Measurements from ENCODE around the gene PIGW.
A peak's percentile ranks its signal among the peaks of the same experiment; 100 is the strongest.

PIGW gene

GRCh38 chr17:36532435-36532975, 2.3 kb upstream of the PIGW start:
- Histone ChIP-seq H3K9ac (ENCODE audit: low read length) (no peak overlapping the region), H3K4me1 (ENCODE audit: insufficient read depth, low read length) (peaks cover 14% of the 10 kb centered on the region), H3K36me3 (ENCODE audit: insufficient read depth, low read length) (peaks cover 15% of the 10 kb centered on the region), H3K27ac (ENCODE audit: low read depth, low read length) (no peak overlapping the region), H3K27me3 (ENCODE audit: control insufficient read depth in 1 of 2, insufficient read depth in 2 of 2, low read length in 2 of 2) (no peaks in the 10 kb centered on the region), H3K9me3 (ENCODE audit: low read length) (no peaks in the 10 kb centered on the region), H3K4me3 (ENCODE audit: low read depth in 1 of 2, low read length in 2 of 2) (no peak overlapping the region)

- no peaks in the 10 kb centered on the region for H3K27me3 ChIP-seq (ENCODE audit: control insufficient read depth in 1 of 2, insufficient read depth in 2 of 2, low read length in 2 of 2)
These were observed 600 bp upstream of the PIGW start for GRCh38 chr17:36533935-36534839.

GRCh38 chr17:36535669-36536081, 888 bp downstream of the PIGW start:
- no peaks in the 10 kb centered on the region for H3K27me3 ChIP-seq (ENCODE audit: control insufficient read depth in 1 of 2, insufficient read depth in 2 of 2, low read length in 2 of 2)
- no peak overlapping the region for H3K9ac ChIP-seq (ENCODE audit: low read length)
- no peaks in the 10 kb centered on the region for H3K9me3 ChIP-seq (ENCODE audit: low read length)
- H3K4me1 ChIP-seq (ENCODE audit: insufficient read depth, low read length), result peaks cover 14% of the 10 kb centered on the region
- peak overlapping the region; percentile 99 for H3K27ac ChIP-seq (ENCODE audit: low read depth, low read length)
- H3K4me3 ChIP-seq (ENCODE audit: low read depth in 1 of 2, low read length in 2 of 2), result peak overlapping the region; percentile 88
- H3K36me3 ChIP-seq (ENCODE audit: insufficient read depth, low read length), result peaks cover 12% of the 10 kb centered on the region

More at GRCh38 chr17:36533935-36534839, 600 bp upstream of the PIGW start:
- Histone ChIP-seq H3K4me3 (ENCODE audit: low read depth in 1 of 2, low read length in 2 of 2) (peak overlapping the region; percentile 88), H3K36me3 (ENCODE audit: insufficient read depth, low read length) (peaks cover 12% of the 10 kb centered on the region), H3K9me3 (ENCODE audit: low read length) (no peaks in the 10 kb centered on the region), H3K9ac (ENCODE audit: low read length) (peak overlapping the region; percentile 87), H3K4me1 (ENCODE audit: insufficient read depth, low read length) (peaks cover 14% of the 10 kb centered on the region), H3K27ac (ENCODE audit: low read depth, low read length) (peak overlapping the region; percentile 99)

GRCh38 chr17:36540696-36541095, 5.9 kb downstream of the PIGW start:
- Histone ChIP-seq H3K9ac (ENCODE audit: low read length) (no peak overlapping the region), H3K27ac (ENCODE audit: low read depth, low read length) (no peak overlapping the region), H3K4me3 (ENCODE audit: low read depth in 1 of 2, low read length in 2 of 2) (no peak overlapping the region), H3K4me1 (ENCODE audit: insufficient read depth, low read length) (peaks cover 14% of the 10 kb centered on the region), H3K27me3 (ENCODE audit: control insufficient read depth in 1 of 2, insufficient read depth in 2 of 2, low read length in 2 of 2) (no peaks in the 10 kb centered on the region), H3K36me3 (ENCODE audit: insufficient read depth, low read length) (peaks cover 4% of the 10 kb centered on the region), H3K9me3 (ENCODE audit: low read length) (no peaks in the 10 kb centered on the region)

GRCh38 chr17:36542755-36543154, 8.0 kb downstream of the PIGW start:
- no peaks in the 10 kb centered on the region for H3K27me3 ChIP-seq (ENCODE audit: control insufficient read depth in 1 of 2, insufficient read depth in 2 of 2, low read length in 2 of 2)
- H3K4me1 ChIP-seq (ENCODE audit: insufficient read depth, low read length), result peaks cover 27% of the 10 kb centered on the region
- no peak overlapping the region for H3K27ac ChIP-seq (ENCODE audit: low read depth, low read length)
- H3K9me3 ChIP-seq (ENCODE audit: low read length), result no peaks in the 10 kb centered on the region
- no peak overlapping the region for H3K9ac ChIP-seq (ENCODE audit: low read length)
- peaks cover 2% of the 10 kb centered on the region for H3K36me3 ChIP-seq (ENCODE audit: insufficient read depth, low read length)
- H3K4me3 ChIP-seq (ENCODE audit: low read depth in 1 of 2, low read length in 2 of 2), result no peak overlapping the region

- Histone ChIP-seq H3K27me3 (ENCODE audit: control insufficient read depth in 1 of 2, insufficient read depth in 2 of 2, low read length in 2 of 2) (no peaks in the 10 kb centered on the region), H3K27ac (ENCODE audit: low read depth, low read length) (peak overlapping the region; percentile 99), H3K4me1 (ENCODE audit: insufficient read depth, low read length) (peaks cover 36% of the 10 kb centered on the region), H3K9ac (ENCODE audit: low read length) (peak overlapping the region; percentile 97), H3K36me3 (ENCODE audit: insufficient read depth, low read length) (no peaks in the 10 kb centered on the region), H3K4me3 (ENCODE audit: low read depth in 1 of 2, low read length in 2 of 2) (peak overlapping the region; percentile 88 to 95), H3K9me3 (ENCODE audit: low read length) (no peaks in the 10 kb centered on the region)
These were observed 9.2 kb downstream of the PIGW start for GRCh38 chr17:36544044-36544306.

GRCh38 chr17:36544307-36545076, 9.7 kb downstream of the PIGW start, which contains the start of gene GGNBP2:
TSS of gene GGNBP2 (plus strand) at chr17:36544919. CDS start at chr17:36545725, 806 bp downstream.
- Histone ChIP-seq H3K9ac (ENCODE audit: low read length) (peak within 1 kb of the TSS; percentile 98), H3K4me1 (ENCODE audit: insufficient read depth, low read length) (peaks cover 37% of the 10 kb centered on the region), H3K27ac (ENCODE audit: low read depth, low read length) (peak within 1 kb of the TSS; percentile 99)

GRCh38 chr17:36545077-36545464, 10.3 kb downstream of the PIGW start:
- Histone ChIP-seq H3K36me3 (ENCODE audit: insufficient read depth, low read length) (no peaks in the 10 kb centered on the region), H3K4me1 (ENCODE audit: insufficient read depth, low read length) (peaks cover 37% of the 10 kb centered on the region), H3K4me3 (ENCODE audit: low read depth in 1 of 2, low read length in 2 of 2) (peak overlapping the region; percentile 88 to 95), H3K27ac (ENCODE audit: low read depth, low read length) (peak overlapping the region; percentile 99), H3K9ac (ENCODE audit: low read length) (peak overlapping the region; percentile 97), H3K9me3 (ENCODE audit: low read length) (no peaks in the 10 kb centered on the region), H3K27me3 (ENCODE audit: control insufficient read depth in 1 of 2, insufficient read depth in 2 of 2, low read length in 2 of 2) (no peaks in the 10 kb centered on the region)

More at GRCh38 chr17:36544307-36545076, 9.7 kb downstream of the PIGW start, which contains the start of gene GGNBP2:
- H3K36me3 ChIP-seq (ENCODE audit: insufficient read depth, low read length), result no peaks in the 10 kb centered on the region
- no peaks in the 10 kb centered on the region for H3K9me3 ChIP-seq (ENCODE audit: low read length)
- peak within 1 kb of the TSS; percentile 94 to 95 for H3K4me3 ChIP-seq (ENCODE audit: low read depth in 1 of 2, low read length in 2 of 2)
- no peaks in the 10 kb centered on the region for H3K27me3 ChIP-seq (ENCODE audit: control insufficient read depth in 1 of 2, insufficient read depth in 2 of 2, low read length in 2 of 2)

GRCh38 chr17:36545465-36546417, 11.0 kb downstream of the PIGW start:
- no peaks in the 10 kb centered on the region for H3K9me3 ChIP-seq (ENCODE audit: low read length)
- peak overlapping the region; percentile 98 for H3K9ac ChIP-seq (ENCODE audit: low read length)
- no peaks in the 10 kb centered on the region for H3K27me3 ChIP-seq (ENCODE audit: control insufficient read depth in 1 of 2, insufficient read depth in 2 of 2, low read length in 2 of 2)
- H3K36me3 ChIP-seq (ENCODE audit: insufficient read depth, low read length), result no peaks in the 10 kb centered on the region
- peak overlapping the region; percentile 91 for H3K27ac ChIP-seq (ENCODE audit: low read depth, low read length)
- peak overlapping the region; percentile 65 to 94 for H3K4me3 ChIP-seq (ENCODE audit: low read depth in 1 of 2, low read length in 2 of 2)
- H3K4me1 ChIP-seq (ENCODE audit: insufficient read depth, low read length), result peaks cover 43% of the 10 kb centered on the region

GRCh38 chr17:36546418-36547093, 11.8 kb downstream of the PIGW start:
- Histone ChIP-seq H3K27ac (ENCODE audit: low read depth, low read length) (peak overlapping the region; percentile 91), H3K9ac (ENCODE audit: low read length) (peak overlapping the region; percentile 98), H3K9me3 (ENCODE audit: low read length) (no peaks in the 10 kb centered on the region), H3K4me3 (ENCODE audit: low read depth in 1 of 2, low read length in 2 of 2) (peak overlapping the region; percentile 65 to 94), H3K4me1 (ENCODE audit: insufficient read depth, low read length) (peaks cover 47% of the 10 kb centered on the region), H3K27me3 (ENCODE audit: control insufficient read depth in 1 of 2, insufficient read depth in 2 of 2, low read length in 2 of 2) (no peaks in the 10 kb centered on the region), H3K36me3 (ENCODE audit: insufficient read depth, low read length) (no peaks in the 10 kb centered on the region)

Data from muscle layer of colon (tissue), 2 donors.